GM19023 (cell line): ENCODE data around the gene DRAM1.
A peak's percentile ranks its signal among the peaks of the same experiment; 100 is the strongest.
"Not testable (repeated sequence)": the region's sequence is repeated elsewhere in the genome, so short reads cannot be mapped to it uniquely, and the experiment has no call there.

Experiments used
- ATAC-seq: cut with Tn5 transposase; IDR thresholded peaks from one replicate; pipeline ENCODE4 v1.9.1; 2021; ENCODE audit warnings: mild to moderate bottlenecking, moderate library complexity; ENCODE audit not compliant: unreplicated experiment

DRAM1 gene

DNA sequence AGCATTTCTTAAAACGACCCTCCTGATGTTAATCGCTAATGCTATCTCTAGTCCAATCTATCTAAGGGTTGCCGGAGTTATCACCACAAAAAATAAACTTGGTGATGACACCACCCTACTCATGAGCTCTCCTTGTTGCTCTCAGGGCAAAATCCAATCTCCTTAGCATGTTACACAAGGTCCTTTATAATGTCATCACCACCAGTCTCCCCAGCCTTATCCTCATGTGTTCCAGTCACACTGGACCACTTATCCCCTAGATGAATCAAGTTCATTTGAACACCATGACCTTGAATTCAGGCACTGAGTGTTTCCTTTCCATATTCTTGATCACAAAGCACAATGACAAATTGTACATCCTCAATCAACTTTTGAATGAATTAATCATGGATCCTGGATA lies 19.0 kb upstream of the DRAM1 start:
- no peak for ATAC-seq

DNA sequence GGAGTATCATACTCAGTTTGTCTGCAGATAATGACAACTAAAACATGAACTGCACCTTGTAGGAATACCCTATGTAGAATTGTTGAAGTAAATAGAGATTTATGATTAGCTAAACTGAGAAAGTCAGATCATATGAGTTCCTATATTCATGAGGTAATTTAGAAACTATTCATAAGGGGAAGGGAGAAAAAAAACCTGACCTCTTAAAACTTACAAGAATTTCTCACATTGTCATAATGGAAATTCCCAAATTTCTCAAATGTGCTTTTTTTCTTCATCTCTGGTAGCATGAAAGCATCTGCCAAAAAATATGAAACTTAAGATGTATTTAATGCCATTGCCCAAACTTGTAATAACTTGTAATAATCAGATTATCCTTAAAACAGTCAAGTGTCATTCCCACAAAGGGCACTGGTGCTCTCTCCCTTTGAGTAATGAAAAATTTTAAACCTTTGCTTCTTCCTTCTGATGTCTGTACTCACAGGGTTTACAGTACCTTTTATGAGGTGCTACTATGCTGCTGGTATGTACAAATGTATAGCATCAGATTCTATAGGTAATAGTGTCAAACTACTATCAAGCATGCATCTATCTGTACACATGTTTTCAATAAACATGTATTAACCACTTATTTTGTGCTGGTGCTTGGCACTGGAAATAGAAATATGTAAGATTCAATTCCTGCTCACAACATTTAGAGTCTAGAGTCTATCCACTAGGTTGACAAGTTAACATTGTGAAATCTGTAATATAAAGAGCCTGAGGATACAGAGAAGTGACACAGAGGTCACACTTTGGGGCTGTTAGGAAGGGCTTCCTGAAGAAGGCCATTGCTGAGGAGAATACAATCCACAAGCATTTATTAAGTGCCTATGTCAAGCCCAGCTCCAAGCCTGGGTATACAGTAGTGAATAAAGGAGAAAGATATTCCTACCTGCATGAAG lies 17.4 kb upstream of the DRAM1 start:
- ATAC-seq: peak; percentile 26

- ATAC-seq: not testable (repeated sequence)
These were observed 15.7 kb upstream of the DRAM1 start for GRCh38 chr12:101861688-101862087.

- ATAC-seq: no peak
These were observed 15.1 kb upstream of the DRAM1 start for GRCh38 chr12:101862245-101862644.

- ATAC-seq: no peak
These were observed 13.4 kb upstream of the DRAM1 start for GRCh38 chr12:101863981-101864380.

GRCh38 chr12:101866615-101867373 lies 10.6 kb upstream of the DRAM1 start:
- no peak for ATAC-seq

GRCh38 chr12:101867619-101868018 lies 9.8 kb upstream of the DRAM1 start:
- not testable (repeated sequence) for ATAC-seq

- no peak for ATAC-seq
These were observed 6.5 kb upstream of the DRAM1 start for GRCh38 chr12:101870925-101871324.

- ATAC-seq: no peak
These were observed 2.2 kb upstream of the DRAM1 start for GRCh38 chr12:101875162-101875561.

- ATAC-seq: no peak
These were observed 989 bp upstream of the DRAM1 start for GRCh38 chr12:101876322-101876860.

DNA sequence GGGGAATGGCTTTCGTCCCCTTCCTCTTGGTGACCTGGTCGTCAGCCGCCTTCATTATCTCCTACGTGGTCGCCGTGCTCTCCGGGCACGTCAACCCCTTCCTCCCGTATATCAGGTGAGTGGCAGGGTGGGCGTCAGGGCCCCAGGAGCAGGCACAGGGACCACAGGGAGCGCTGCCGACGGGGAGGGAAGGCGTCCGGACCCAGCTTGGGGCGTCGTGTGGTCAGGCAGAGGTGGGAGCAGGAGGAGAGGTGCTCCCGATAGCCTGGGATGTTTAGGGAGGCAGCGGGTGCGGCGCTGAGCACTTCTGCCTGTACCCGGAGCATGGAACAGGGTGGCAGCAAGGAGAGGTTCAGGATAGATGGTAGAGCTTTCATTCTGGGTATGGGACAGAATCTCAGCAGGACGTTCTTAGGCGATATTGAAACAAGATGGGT lies 444 bp downstream of the DRAM1 start:
- ATAC-seq: peak; percentile 24

DNA sequence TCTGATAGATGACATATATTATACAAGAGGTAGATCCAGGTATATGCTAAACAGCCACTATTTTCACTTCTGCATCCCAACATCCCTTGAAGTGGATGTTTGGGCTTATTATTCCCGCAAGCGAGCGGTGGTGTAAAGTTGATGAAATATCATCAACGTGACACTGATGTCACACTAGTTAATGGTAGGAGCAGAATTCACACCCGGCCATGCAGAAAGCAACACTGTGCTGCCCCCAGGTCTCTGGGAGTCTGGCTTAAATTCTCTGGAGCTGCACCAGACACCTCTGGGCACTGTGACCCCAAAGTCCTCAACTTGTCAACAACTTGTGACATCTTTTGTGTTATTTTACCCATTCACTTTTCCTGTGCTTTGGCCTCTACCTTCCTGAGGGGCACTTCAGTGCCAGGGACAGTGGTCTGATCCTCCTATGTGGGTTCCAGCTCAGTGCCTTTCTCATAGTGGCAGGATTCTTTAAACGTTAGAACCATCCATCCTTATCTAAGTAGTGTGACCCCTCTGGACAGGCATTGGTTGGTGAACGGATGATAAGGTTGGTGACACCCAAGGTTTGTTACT lies 952 bp downstream of the DRAM1 start:
- no peak for ATAC-seq

- no peak for ATAC-seq
These were observed 3.4 kb downstream of the DRAM1 start for GRCh38 chr12:101880769-101881168.

DNA sequence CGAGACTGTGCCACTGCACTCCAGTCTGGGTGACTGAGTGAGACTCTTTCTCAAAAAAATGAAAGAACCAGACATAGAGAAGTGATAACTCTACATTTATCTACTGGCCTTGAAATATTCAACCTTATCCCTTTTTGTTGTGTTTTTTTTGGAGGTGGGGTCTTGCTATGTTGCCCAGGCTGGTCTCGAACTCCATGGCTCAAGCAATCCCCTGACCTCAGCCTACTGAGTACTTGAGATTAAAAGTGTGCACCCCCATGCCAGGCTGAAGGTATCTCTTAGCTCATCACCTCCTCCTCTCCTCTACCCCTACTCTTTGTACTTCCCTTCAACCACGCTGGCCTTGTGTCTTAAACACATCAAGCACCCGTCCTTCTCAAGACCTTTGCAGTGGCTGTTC lies 3.8 kb downstream of the DRAM1 start:
- no peak for ATAC-seq

DNA sequence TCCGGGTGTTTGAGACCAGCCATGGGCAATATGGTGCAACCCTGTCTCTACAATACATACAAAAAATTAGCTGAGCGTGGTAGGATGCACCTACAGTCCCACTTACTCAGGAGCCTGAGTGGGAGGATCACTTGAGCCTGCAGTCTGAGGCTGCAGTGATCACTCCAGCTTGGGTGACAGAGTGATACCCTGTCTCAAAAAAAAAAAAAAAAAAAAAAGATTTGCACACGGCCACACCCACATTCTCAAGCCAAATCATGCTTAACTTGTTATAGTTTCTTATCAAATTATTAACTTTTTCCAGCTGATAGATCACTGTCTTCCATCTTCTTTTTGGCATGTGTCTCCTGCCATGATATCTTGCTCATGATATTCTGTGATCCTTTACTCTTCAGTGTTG lies 6.8 kb downstream of the DRAM1 start:
- no peak for ATAC-seq

- ATAC-seq: not testable (repeated sequence)
These were observed 7.5 kb downstream of the DRAM1 start for GRCh38 chr12:101884781-101885340.

GRCh38 chr12:101885912-101886561 lies 8.7 kb downstream of the DRAM1 start:
- peak; percentile 39 for ATAC-seq

- ATAC-seq: no peak
These were observed 11.9 kb downstream of the DRAM1 start for GRCh38 chr12:101889211-101889752.

- ATAC-seq: peak; percentile 84
These were observed 14.1 kb downstream of the DRAM1 start for GRCh38 chr12:101891462-101891971.

DNA sequence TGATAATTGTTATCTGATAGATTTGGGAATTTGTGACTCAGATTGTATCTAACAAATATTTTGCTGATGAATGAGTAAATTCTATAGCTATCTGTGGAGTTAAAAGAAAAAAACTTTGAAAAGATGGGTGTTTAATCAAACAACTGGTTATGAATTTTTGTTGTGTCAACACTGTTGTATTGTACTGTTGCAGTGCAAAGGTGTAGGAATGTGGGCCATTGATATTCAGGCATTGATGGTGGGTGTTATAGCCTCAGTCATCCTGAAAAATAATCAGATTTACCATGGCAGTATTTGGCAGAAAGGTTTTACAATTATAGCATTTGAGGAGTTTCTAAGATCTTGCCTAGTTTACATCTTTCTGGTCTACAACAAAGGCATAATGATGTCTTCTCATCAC lies 15.4 kb downstream of the DRAM1 start:
- ATAC-seq: no peak
